Muscle layer of duodenum (tissue), 2 donors: ENCODE measurements around the gene BICD1.
A peak's percentile ranks its signal among the peaks of the same experiment; 100 is the strongest.

Experiments used
- H3K27ac ChIP-seq: one replicate; pipeline ENCODE4 v1.7.0; 2013; ENCODE audit warnings: mild to moderate bottlenecking, low read length
- H3K27me3 ChIP-seq: one replicate; pipeline ENCODE4 v1.7.0; 2013; ENCODE audit warnings: low read depth, mild to moderate bottlenecking, control low read depth, low read length
- H3K36me3 ChIP-seq, 2 donors: one replicate each; pipeline ENCODE4 v1.7.0; 2013; ENCODE audit warnings: low read length in 2 of 2, control low read depth in 1 of 2, mild to moderate bottlenecking in 1 of 2; ENCODE audit not compliant: insufficient read depth in 2 of 2, control insufficient read depth in 1 of 2
- H3K4me1 ChIP-seq, 2 donors: one replicate each; pipeline ENCODE4 v1.7.0; 2013; ENCODE audit warnings: low read length in 2 of 2, mild to moderate bottlenecking in 2 of 2, control low read depth in 1 of 2, moderate library complexity in 1 of 2; ENCODE audit not compliant: insufficient read depth in 2 of 2, control insufficient read depth in 1 of 2
- H3K4me3 ChIP-seq, 2 donors: one replicate each; pipeline ENCODE4 v1.7.0; 2013; ENCODE audit warnings: low read length in 2 of 2, low read depth in 1 of 2, mild to moderate bottlenecking in 1 of 2
- H3K9me3 ChIP-seq, 2 donors: one replicate each; pipeline ENCODE4 v1.7.0; 2013; ENCODE audit warnings: low read length in 2 of 2, control low read depth in 1 of 2, mild to moderate bottlenecking in 1 of 2; ENCODE audit not compliant: control insufficient read depth in 1 of 2
- donor health status: healthy.

BICD1 gene

DNA sequence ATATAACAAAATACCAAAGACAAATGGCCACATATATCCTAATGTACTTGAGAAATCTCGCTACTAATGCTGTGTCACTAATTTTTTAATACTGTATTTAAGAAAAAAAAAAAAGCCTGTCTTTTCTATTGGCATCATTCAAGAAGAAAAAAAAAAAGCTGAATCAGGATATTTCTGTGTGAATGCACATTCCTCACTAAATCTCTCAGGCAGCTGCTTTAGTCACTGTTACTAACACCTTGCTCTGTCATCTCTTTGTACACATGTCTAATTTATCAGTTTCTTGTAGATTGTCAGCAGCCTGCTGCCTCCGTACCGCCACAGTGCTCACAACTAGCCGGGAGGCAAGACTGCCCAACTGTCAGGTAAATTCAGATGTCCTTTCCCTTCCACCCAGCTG, 260.7 kb downstream of the BICD1 start:
- H3K36me3 ChIP-seq, result peaks cover 0 to 2% of the 10 kb centered on the region in 2 donors
- H3K4me3 ChIP-seq, result no peak overlapping the region
- H3K4me1 ChIP-seq, result no peaks in the 10 kb centered on the region
- no peak overlapping the region for H3K27ac ChIP-seq
- no peaks in the 10 kb centered on the region for H3K27me3 ChIP-seq
- no peaks in the 10 kb centered on the region for H3K9me3 ChIP-seq

DNA sequence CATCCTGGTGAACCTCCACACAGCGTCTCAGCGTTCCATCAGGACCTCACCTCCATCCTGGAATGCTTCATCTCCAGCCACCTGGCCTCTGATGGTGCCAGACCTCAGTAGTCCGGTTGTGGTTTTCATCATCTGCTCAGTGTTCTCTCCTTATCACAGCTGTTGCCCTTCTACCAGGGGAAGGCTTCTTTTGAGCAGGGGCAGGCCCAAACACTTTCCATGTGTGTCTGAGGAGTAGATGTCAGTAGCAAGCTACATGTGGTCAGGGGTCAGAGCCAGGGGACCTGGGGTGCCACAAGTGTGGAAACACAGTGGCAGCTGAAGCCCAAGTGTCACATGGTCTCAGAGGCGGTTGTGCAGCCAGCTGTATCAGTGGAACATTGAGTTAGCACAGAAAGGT, 262.6 kb downstream of the BICD1 start:
- H3K4me1 ChIP-seq, result no peaks in the 10 kb centered on the region
- no peaks in the 10 kb centered on the region for H3K9me3 ChIP-seq
- H3K4me3 ChIP-seq, result no peak overlapping the region
- H3K27ac ChIP-seq, result no peak overlapping the region
- H3K27me3 ChIP-seq, result no peaks in the 10 kb centered on the region
- peaks cover 0 to 2% of the 10 kb centered on the region in 2 donors for H3K36me3 ChIP-seq

DNA sequence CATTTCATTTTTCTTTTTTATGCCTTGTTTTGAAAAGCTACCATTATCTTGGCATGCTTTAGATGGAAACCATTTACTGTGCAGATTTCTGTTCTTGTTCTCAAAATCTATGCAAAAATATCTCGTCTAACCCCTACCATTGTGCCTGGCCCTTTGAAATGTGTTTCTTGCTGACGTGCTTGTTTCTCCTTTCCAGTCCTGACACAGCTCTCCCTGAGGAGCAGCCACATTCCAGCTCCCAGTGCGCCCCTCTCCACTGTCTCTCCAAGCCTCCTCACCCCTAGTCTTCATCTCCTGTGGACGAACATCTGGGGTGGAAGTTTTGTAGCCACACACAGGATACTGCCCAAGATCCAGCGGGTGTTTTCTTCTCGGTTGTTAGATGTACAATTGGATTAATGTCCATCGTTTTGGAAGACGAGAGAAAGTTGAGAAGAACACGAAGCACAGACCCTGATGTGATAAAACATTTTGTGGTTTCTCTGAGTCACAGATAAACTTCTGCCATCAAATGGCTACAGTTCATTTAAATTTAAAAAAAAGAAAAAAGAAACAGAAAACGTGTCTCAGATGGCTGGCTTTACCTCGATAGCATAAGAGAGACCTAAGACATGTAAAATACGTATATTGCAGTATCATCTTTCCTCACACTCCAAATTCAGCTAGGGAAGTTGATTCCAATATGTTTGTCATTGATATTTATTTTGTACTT, 270.9 kb downstream of the BICD1 start:
- no peak overlapping the region for H3K4me3 ChIP-seq
- no peaks in the 10 kb centered on the region for H3K27me3 ChIP-seq
- H3K36me3 ChIP-seq, result no peaks in the 10 kb centered on the region
- no peak overlapping the region for H3K27ac ChIP-seq
- H3K9me3 ChIP-seq, result no peaks in the 10 kb centered on the region
- no peaks in the 10 kb centered on the region for H3K4me1 ChIP-seq

DNA sequence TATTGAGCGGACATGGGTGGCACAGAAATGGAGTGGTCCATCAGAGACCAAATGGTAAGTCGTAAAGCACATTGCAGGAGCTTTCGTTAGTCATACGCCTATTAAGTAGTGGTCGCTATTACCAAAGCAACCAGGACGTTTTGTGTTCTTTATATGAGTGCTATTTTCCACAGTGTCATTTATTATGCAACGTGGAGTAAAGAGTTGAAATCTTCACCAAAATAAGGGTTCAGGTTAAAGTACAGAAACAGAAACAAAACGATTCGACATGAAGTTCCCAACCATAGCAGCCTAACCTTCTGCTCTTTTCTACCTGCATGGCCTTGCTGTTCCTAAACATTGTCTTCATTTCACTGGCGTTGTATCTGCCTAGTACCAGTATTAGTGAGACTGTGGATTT, 272.6 kb downstream of the BICD1 start:
- no peaks in the 10 kb centered on the region for H3K36me3 ChIP-seq
- no peaks in the 10 kb centered on the region for H3K27me3 ChIP-seq
- no peaks in the 10 kb centered on the region for H3K9me3 ChIP-seq
- H3K27ac ChIP-seq, result no peak overlapping the region
- H3K4me3 ChIP-seq, result no peak overlapping the region
- no peaks in the 10 kb centered on the region for H3K4me1 ChIP-seq

DNA sequence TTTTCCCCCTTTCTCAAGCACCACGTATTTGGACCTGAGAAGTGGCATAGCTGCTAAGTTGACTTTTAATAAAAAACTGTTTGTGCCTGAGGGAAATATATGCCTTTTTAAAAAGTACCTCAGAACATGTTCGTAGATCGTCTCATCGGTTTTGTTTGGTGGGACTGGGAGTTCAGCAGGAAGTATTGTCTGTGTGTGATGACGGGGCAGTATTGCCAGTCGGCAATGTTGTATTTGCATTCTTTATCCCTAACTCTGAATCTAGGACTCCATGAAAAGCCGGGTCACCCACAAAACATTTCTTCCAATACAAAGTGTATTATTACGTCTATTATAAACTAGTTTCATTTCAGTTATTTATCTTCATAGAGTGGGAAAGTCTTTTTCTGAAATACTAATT, 273.0 kb downstream of the BICD1 start:
- no peak overlapping the region for H3K27ac ChIP-seq
- H3K36me3 ChIP-seq, result no peaks in the 10 kb centered on the region
- no peak overlapping the region for H3K4me3 ChIP-seq
- no peaks in the 10 kb centered on the region for H3K9me3 ChIP-seq
- no peaks in the 10 kb centered on the region for H3K27me3 ChIP-seq
- H3K4me1 ChIP-seq, result no peaks in the 10 kb centered on the region

DNA sequence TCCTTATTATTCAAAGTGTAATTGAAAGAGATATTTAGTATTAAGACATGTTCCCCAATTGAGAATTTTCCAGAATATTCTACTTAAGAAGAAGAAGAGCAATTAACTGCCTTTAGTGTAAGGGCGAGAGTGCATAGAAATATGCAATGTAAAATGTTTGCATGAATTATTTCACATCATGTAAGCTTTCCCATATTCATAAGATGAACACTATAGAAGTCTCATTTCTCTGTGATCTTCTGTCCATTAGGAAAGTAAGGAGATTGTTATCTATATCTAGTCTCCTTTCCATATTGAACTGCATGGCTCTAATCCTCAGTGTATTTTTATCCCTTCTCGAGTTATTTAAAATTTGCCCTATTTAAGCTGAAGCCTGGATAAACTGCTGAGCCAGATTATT, 275.6 kb downstream of the BICD1 start:
- H3K36me3 ChIP-seq, result no peaks in the 10 kb centered on the region
- H3K4me3 ChIP-seq, result no peak overlapping the region
- H3K27me3 ChIP-seq, result no peaks in the 10 kb centered on the region
- no peaks in the 10 kb centered on the region for H3K4me1 ChIP-seq
- H3K9me3 ChIP-seq, result no peaks in the 10 kb centered on the region
- H3K27ac ChIP-seq, result no peak overlapping the region

DNA sequence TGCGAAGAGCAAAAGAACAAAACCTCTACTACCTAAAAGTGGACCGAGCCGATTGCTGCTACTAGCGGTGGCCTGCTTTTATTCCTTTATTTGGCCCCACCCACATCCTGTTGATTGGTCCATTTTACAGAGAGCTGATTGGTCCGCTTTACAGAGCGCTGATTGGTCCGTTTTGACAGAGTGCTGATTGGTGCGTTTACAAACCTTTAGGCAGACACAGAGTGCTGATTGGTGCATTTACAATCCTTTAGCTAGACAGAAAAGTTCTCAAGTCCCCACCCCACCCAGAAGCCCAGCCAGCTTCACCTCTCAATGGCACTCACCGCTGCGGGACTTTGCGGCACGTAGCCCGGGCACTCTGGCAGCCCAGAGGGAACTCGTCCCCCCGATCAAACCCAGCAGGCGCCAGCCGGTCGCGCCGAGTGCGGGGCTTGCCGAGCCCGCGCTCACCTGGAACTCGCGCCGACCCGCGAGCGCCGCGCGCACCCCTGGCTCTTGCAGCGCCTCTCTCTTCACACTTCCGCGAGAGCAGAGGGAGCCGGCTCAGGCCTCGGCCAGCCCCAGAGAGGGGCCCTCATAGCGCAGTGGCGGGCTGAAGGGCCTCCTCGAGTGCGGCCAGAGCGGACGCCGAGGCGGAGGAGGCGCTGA, 284.0 kb downstream of the BICD1 start:
- H3K9me3 ChIP-seq, result no peaks in the 10 kb centered on the region
- no peaks in the 10 kb centered on the region for H3K27me3 ChIP-seq
- peak overlapping the region; percentile 44 to 67 for H3K4me3 ChIP-seq
- H3K27ac ChIP-seq, result no peak overlapping the region
- peaks cover 0 to 6% of the 10 kb centered on the region in 2 donors for H3K4me1 ChIP-seq
- no peaks in the 10 kb centered on the region for H3K36me3 ChIP-seq

DNA sequence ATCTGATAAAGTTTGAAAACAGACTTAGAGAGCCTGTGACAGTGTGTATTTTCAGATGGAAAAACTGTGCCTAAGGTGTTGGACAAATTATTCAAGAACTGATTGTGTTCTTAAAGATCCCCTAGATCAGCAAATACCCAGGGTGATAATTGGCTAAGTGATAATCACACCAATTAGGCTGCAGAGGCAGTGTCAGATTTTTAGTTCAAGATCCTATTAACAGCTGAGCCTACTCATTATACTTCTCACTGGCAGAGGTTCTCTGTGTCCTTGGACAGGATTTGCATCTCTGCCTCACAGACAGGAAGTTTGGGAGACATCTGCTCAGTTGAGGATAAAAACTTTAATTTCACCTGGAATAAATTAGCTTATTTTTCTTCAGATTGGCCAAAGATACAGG, 288.4 kb downstream of the BICD1 start:
- peaks cover 0 to 8% of the 10 kb centered on the region in 2 donors for H3K4me1 ChIP-seq
- H3K4me3 ChIP-seq, result no peak overlapping the region
- H3K27ac ChIP-seq, result no peak overlapping the region
- H3K27me3 ChIP-seq, result peaks cover 2% of the 10 kb centered on the region
- H3K9me3 ChIP-seq, result no peaks in the 10 kb centered on the region
- H3K36me3 ChIP-seq, result no peaks in the 10 kb centered on the region

DNA sequence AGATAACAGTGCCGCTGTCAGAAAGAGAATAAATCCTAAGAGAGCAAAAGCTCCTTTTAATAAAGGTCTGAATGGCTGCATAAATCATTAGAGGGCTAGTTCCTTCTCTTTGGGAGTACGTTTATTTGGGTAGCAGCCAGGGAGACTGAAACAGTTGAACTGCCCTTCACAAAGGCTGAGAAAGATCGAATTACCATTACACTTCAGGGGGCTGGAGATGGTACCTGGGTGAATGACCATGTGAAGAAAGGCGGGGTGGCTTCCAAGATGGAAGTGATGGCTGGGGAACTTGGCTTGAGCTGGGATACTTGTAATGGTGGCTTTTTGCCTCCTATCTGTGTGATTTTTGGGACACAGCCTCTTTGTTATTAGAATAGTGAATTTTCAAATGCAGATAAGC, 291.0 kb downstream of the BICD1 start:
- Histone ChIP-seq H3K4me3 (no peak overlapping the region), H3K9me3 (no peaks in the 10 kb centered on the region), H3K27me3 (peaks cover 6% of the 10 kb centered on the region), H3K4me1 (peaks cover 0 to 6% of the 10 kb centered on the region in 2 donors), H3K36me3 (no peaks in the 10 kb centered on the region), H3K27ac (no peak overlapping the region)

DNA sequence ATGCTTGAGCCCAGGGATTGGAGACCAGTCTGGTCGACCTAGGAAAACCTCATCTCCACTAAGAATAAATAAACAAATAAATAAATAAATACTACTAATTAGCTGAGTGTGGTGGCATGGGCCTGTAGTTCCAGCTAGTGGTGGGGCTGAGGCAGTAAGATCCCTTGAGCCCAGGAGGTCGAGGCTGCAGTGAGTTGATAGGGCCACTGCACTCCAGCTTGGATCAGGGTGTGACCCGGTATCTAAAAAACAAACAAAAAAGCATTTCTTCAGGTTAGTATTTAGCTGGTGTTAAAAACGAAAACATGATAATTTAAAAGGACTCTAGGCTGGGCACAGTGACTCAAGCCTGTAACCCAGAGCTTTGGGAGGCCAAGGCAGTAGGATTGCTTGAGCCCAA, 291.5 kb downstream of the BICD1 start:
- H3K27me3 ChIP-seq, result peaks cover 6% of the 10 kb centered on the region
- no peaks in the 10 kb centered on the region for H3K9me3 ChIP-seq
- H3K27ac ChIP-seq, result no peak overlapping the region
- no peaks in the 10 kb centered on the region for H3K36me3 ChIP-seq
- H3K4me1 ChIP-seq, result peaks cover 0 to 6% of the 10 kb centered on the region in 2 donors
- no peak overlapping the region for H3K4me3 ChIP-seq

DNA sequence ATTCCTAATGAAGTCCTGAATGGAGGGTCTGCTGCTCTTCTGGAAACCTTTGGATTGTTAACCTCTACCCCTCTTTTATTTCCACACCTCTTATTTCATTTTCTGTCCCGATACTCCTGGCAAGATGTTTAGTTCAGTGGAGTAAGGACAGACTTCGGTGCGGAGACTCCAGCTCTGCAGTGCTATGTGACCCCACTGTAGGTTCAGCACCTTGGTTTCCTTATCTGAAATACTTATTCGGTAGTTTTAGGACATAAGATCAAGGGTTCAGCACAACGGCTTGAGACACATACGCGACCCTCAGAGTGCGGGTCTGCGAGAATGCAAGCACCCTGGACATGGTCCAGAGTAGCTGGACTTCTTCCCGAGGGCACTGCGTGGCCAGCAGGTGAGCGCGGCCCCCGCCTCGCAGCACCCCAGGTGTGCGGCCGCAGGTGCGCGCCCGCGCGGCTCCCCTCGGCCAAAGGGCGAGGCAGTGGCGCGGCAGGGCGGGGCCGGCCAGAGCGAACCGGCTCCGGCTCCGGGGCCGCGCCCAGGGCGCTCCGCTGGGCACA, 292.2 kb downstream of the BICD1 start:
- Histone ChIP-seq H3K36me3 (no peaks in the 10 kb centered on the region), H3K9me3 (no peaks in the 10 kb centered on the region), H3K27me3 (peaks cover 6% of the 10 kb centered on the region), H3K4me1 (peaks cover 0 to 6% of the 10 kb centered on the region in 2 donors), H3K27ac (peak overlapping the region; percentile 67), H3K4me3 (peak overlapping the region; percentile 47 to 84)
